Fibroblast of the aortic adventitia (primary cell): ENCODE data around the gene MMP14. TPM values are rescaled to one million over a fixed set of nuclear protein-coding genes. Genes with fewer than 3 reads are reported as not detected.

ENCODE experiments used
- DNase-seq: peaks from one replicate; pipeline ENCODE4 v3.0.0-alpha.2; 2010; ENCODE audit warnings: low read depth
- H3K4me3 ChIP-seq: 2 replicates; pipeline ENCODE4 v1.5.1; 2011; ENCODE audit warnings: low read depth, mild to moderate bottlenecking, control low read depth, low read length, moderate library complexity
- total RNA-seq: library from RNA; depleted of rRNA; stranded (reverse); fragments of >200 nt; gene quantifications from 2 replicates; pipeline ENCODE4 v1.2.3, GENCODE V29; 2012; ENCODE audit warnings: low replicate concordance
- TF ChIP-seq, protein P1 (sequence below): IDR thresholded peaks from 2 replicates; pipeline ENCODE4 v1.5.1; 2011; ENCODE audit warnings: mild to moderate bottlenecking, low read length, control low read depth, inconsistent platforms; ENCODE audit not compliant: insufficient read depth

The MMP14 gene
- total RNA-seq, 1 donor, result 311 TPM

GRCh38 chr14:22864979-22865378 lies 28.6 kb downstream of the MMP14 start:
- TF ChIP-seq, protein P1, sequence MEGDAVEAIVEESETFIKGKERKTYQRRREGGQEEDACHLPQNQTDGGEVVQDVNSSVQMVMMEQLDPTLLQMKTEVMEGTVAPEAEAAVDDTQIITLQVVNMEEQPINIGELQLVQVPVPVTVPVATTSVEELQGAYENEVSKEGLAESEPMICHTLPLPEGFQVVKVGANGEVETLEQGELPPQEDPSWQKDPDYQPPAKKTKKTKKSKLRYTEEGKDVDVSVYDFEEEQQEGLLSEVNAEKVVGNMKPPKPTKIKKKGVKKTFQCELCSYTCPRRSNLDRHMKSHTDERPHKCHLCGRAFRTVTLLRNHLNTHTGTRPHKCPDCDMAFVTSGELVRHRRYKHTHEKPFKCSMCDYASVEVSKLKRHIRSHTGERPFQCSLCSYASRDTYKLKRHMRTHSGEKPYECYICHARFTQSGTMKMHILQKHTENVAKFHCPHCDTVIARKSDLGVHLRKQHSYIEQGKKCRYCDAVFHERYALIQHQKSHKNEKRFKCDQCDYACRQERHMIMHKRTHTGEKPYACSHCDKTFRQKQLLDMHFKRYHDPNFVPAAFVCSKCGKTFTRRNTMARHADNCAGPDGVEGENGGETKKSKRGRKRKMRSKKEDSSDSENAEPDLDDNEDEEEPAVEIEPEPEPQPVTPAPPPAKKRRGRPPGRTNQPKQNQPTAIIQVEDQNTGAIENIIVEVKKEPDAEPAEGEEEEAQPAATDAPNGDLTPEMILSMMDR, result no peak
- no peak for DNase-seq
- no peak overlapping the region for H3K4me3 ChIP-seq

DNA sequence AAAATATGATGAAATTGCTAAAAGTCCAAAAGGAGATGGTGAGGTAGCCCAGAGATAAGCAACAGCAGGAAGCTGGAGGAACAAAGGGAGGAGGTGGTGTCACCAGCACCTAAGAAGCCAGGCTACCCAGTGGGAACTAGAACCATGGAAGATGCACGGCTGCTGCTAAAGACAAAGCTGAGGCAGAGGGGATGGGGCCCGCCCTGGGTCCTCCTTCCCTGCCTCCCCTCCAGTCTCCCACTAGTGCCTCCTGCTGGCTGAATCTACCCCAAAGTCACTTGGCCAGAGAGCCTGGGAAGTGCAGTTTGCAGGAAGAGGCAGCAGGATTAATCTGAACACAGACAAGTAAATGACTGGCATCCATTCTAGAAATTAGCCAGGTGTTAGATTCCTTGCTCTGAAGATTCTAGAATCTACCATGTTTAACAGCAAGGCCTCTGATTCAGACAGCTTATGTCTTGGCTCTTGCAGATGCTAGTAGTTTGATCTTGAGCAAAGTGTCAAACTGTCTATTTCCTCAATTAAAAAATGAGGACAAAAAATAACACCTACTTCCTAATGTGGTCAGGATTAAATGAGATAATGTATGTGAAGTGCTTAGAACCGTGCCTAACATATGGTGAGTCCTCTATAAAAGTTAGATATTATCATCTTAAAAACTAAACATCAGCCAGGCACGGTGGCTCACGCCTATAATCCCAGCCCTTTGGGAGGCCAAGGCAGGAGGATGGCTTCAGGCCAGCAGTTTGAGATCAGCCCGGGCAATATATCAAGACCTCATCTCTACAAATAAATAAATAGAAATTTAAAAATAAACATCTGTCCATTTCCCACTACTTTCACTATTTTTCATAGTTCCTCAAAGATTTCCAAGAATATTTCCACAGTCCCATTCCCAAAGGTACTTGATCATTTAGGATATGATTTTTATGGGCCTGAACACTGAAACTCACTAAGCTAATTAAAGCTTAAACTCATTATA lies 29.3 kb downstream of the MMP14 start:
- DNase-seq, result no peak
- TF ChIP-seq, protein P1, result peak; percentile 25
- no peak overlapping the region for H3K4me3 ChIP-seq

DNA sequence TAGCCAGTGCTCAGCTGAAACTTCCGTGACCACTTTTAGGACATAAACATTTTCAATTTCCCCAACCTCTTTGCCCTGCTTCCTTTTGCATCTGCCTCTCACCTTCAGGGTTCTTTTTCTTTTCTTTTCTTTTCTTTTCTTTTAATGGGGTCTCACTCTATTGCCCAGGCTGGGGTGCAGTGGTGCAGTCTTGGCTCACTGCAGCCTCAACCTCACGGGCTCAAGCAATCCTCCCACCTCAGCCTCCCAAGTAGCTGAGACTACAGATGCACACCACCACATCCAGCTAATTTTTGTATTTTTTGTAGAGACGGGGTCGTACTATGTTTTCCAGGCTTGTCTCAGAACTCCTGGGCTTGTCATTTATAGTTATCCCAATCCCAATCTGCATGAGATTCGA lies 30.5 kb downstream of the MMP14 start:
- no peak for DNase-seq
- TF ChIP-seq, protein P1, result no peak
- no peak overlapping the region for H3K4me3 ChIP-seq

DNA sequence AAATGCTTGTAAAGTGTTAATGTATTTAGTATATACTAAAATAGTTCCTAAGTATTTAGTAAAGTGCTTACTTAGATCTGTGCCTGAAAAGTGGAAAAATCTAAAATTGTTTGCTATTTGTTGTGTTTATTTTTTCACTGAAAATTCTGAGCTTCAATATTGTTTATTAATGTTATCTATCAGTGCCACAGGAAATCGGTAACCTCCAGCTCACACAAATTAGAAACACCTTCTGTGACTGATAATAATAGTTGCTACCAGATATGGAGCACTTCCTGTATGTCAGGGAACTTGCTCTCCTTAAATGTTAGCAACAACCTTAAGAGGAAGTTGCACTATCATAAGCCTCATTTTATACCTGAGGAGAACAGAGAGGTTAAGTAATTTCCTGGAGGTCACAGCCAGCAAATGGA lies 34.4 kb downstream of the MMP14 start:
- TF ChIP-seq, protein P1, result no peak
- no peak for DNase-seq
- peak overlapping the region; percentile 86 for H3K4me3 ChIP-seq

DNA sequence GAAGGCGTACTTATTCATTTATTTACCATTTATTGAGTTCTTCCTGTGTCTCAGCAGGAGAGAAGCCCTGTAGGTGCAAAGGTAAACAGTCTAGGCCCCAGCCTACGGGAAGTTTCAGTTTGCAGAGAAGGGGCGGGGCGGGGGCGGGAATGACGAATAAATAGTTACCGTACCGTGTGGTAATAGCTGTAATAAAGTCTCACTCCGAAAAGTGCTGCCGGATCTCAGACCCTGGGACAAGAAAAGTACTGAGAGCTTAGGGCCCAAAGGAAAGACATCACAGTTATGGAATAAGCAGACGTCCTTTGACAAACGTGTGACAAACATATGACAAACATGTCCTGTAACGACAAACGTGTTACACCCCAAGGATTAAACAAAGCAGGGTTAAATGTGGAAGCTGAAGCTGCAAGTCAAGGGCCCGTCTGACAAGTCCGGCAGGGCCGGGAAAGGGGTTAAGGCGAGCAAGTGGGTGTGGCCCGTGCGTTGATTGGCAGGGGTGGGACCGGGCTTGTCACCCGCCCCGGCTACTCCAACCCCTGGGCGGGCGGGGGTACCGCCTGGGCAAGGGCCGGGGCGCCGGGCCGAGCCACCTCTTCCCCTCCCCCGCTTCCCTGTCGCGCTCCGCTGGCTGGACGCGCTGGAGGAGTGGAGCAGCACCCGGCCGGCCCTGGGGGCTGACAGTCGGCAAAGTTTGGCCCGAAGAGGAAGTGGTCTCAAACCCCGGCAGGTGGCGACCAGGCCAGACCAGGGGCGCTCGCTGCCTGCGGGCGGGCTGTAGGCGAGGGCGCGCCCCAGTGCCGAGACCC lies 35.0 kb downstream of the MMP14 start, which contains the start of gene LRP10:
LRP10 (plus strand) TSS at position 517 of the 809 bp plus-strand sequence. CDS start 564 bp downstream, outside the sequence.
- H3K4me3 ChIP-seq, result peak within 1 kb of the TSS; percentile 86
- peak; percentile 84 for DNase-seq
- TF ChIP-seq, protein P1, result no peak

- TF ChIP-seq, protein P1, result peak; percentile 97
- DNase-seq, result peak; percentile 85
- peak overlapping the region; percentile 86 for H3K4me3 ChIP-seq
Measured at GRCh38 chr14:22872033-22872832, 35.8 kb downstream of the MMP14 start.
